ENCODE results near the gene TEX2.

The TEX2 gene

GRCh38 chr17:64155751-64156544, 107.1 kb downstream of the TEX2 start:
- Histone ChIP-seq H3K27ac (replicated peaks) (no peak overlapping the region), H3K27me3 (ENCODE audit: insufficient read depth, poor library complexity, severe bottlenecking) (no peaks in the 10 kb centered on the region), H3K4me3 (replicated peaks; ENCODE audit: insufficient read depth, low read length) (no peak overlapping the region)
- DNase-seq (ENCODE audit: low read depth in 1 of 2, low spot score in 1 of 2) = no peak
- no peak for TF ChIP-seq SPI1 (IDR thresholded peaks at IDR 0.05; ENCODE audit: borderline replicate concordance, low read depth)
- TF ChIP-seq POLR2AphosphoS5 (IDR thresholded peaks at IDR 0.05; ENCODE audit: low read depth) = no peak
- no peak for TF ChIP-seq REST (IDR thresholded peaks at IDR 0.05; ENCODE audit: insufficient replicate concordance, low read depth)
- TF ChIP-seq CTCF (IDR thresholded peaks at IDR 0.05; ENCODE audit: insufficient read depth, low read length) = no peak
- no peak for TF ChIP-seq GABPA (IDR thresholded peaks at IDR 0.05; ENCODE audit: low read depth)

- Histone ChIP-seq H3K27ac (replicated peaks) (no peak overlapping the region), H3K27me3 (ENCODE audit: insufficient read depth, poor library complexity, severe bottlenecking) (no peaks in the 10 kb centered on the region), H3K4me3 (replicated peaks; ENCODE audit: insufficient read depth, low read length) (no peak overlapping the region)
- TF ChIP-seq CTCF (IDR thresholded peaks at IDR 0.05; ENCODE audit: insufficient read depth, low read length) = no peak
- no peak for TF ChIP-seq REST (IDR thresholded peaks at IDR 0.05; ENCODE audit: insufficient replicate concordance, low read depth)
- DNase-seq (ENCODE audit: low read depth in 1 of 2, low spot score in 1 of 2) = no peak
Measured at GRCh38 chr17:64155129-64155528, 107.9 kb downstream of the TEX2 start.

GRCh38 chr17:64154717-64155116, 108.3 kb downstream of the TEX2 start:
- Histone ChIP-seq H3K27me3 (ENCODE audit: insufficient read depth, poor library complexity, severe bottlenecking) (no peaks in the 10 kb centered on the region), H3K4me3 (replicated peaks; ENCODE audit: insufficient read depth, low read length) (no peak overlapping the region), H3K27ac (replicated peaks) (no peak overlapping the region)
- DNase-seq (ENCODE audit: low read depth in 1 of 2, low spot score in 1 of 2) = no peak
- TF ChIP-seq REST (IDR thresholded peaks at IDR 0.05; ENCODE audit: insufficient replicate concordance, low read depth) (no peak), CTCF (IDR thresholded peaks at IDR 0.05; ENCODE audit: insufficient read depth, low read length) (no peak), POLR2AphosphoS5 (IDR thresholded peaks at IDR 0.05; ENCODE audit: low read depth) (no peak), SPI1 (IDR thresholded peaks at IDR 0.05; ENCODE audit: borderline replicate concordance, low read depth) (no peak)

All from HL-60 (cell line).